Occipital lobe (tissue), 2 donors: ENCODE measurements around the gene GNL1. TPM values are rescaled to one million over a fixed set of nuclear protein-coding genes. Genes with fewer than 3 reads are reported as not detected.

Experiments used
- DNase-seq: peaks from one replicate; lab custom pipeline; 2025; lab: John Stamatoyannopoulos, UW
- total RNA-seq: library from RNA; depleted of rRNA; stranded (reverse); fragments of >200 nt; gene quantifications from one replicate; pipeline ENCODE4 v1.2.3, GENCODE V29; 2014

Gene GNL1
- total RNA-seq, 1 donor from 2014 or later = 38.1 TPM

DNA sequence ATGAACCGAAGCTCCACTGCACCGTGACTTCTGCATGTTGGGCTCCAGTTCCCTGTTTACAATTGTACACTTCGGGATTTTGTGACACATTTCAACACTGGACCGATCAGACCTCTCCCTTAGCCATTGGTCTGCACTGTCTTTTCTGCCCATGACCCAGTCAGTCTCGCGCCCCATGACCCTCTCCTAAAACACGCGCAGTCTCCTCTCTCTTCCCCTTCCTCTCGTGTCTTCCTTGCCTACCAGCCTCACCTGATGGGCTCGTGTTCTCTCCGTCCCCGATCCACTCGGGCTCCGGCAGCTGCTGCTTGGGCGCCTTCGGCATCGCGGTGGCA lies 14.4 kb upstream of the GNL1 start:
- DNase-seq = no peak

DNA sequence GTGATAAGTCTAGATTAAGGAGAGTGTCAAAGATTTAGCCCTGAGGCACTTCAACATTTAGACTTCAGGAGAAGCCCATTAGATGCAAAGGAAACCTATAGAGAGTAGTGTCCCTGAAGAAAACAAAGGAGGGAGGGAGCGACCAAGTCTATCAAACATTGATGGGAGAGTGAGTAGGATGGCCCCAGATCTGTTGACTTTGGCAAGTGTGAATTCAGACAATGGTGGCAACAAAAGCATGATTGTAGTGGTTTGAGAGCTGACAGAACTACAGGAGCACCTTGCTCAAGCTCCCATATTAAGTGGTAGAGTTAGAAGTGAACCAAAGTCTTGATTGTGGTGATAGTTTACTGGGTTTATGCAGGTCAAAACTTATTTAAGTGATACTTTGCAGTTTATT lies 14.0 kb upstream of the GNL1 start:
- DNase-seq = no peak

DNA sequence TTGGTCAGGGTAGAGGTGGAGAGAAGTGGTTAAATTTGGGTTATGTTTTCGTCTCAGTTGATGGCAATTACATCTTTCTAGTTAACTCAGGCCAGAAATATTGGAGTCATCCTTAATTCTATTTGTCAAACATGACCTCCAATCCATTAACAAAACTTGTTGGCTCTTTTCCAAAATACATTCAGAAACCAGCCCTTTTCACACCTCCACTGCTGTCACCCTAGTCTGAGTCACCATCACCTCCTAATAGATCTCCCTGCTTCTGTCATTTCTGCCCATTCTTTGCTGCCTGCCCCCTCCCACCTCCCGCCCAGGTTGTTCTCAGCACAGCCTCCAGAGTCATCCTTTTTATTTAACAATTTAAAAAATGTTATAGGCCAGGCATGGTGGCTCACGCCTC lies 12.0 kb upstream of the GNL1 start:
- DNase-seq = no peak

DNA sequence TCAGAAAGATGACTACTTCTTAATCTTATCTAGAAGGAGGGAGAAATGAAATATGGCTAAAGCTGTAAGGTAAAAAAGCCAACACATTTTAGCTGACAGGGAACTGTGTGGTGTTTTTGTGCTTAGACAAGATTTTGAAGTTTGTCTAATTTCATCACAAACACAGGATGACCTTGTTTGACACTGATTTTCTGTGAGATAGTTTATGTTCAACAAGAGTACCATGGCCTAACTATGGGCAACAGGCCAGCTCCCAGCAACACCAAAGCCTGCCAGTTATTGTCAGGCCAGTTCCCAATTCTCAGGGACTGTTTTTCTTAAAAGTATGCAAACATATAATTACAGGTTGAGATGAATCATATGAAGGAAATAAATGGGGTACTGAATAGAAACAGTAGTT lies 9.5 kb upstream of the GNL1 start:
- no peak for DNase-seq

DNA sequence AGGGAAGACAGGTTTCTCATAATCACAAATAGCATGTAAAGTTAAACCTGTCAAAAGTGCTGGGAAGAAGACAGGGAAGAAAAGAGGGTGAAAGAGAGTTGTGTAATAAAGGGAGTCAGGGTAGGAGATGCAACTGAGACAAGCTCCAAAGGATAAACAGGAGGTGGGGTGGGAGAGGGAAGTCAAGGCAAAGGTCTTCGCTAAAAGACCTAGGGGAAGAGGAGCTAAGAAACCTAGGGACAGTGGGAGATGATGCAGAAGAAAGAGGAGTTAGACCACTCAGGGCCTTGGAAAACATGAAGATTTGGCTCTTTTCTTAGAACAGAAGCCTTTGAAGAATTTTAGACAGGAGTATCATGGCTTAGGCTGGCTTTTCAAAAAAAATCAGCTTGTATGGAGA lies 7.8 kb upstream of the GNL1 start:
- DNase-seq = no peak

DNA sequence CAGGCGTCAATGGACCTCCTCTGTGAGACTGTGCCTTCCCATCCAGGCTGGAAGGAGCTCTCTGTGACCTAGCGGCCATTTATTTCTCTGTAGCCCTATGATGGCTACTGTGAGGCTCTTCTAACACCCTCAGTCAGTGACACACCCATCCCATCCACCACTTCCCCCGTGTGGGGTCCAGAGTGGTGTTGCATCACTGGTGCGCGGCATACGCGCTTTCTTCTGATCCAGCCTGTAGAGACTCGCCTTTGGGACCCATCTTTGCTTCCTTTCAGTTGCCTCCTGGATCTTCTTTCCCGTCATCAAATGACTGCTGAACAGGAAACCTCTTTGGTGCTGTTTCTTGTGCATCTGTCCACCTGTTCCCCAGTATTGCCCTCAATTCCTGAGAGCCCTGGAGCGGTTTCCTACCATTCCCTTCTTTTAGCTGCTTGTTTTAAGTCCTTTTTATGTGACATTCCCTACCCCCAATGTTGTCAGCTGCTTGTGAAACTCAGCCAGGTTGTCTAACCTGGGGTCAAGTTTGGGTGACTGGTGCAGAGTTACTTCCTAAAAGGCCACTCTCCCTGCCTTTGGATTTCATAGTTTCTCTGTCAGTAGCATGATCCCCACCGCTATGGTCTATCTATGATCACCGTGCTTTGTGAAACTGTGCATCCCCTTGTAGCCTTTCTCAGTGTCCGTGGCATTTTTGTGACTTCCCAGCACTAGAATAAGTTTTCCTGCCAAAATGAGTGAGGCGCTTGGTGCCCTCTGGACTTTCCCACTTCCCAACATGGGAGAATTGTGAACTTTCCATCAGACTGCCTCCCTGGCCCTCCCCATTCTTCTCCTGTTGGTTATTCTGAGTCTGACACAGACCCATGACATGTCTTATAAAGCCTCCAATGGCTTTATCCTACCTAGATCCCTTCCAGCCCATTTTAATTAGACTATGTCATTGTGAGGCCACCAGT lies 6.5 kb upstream of the GNL1 start:
- no peak for DNase-seq

DNA sequence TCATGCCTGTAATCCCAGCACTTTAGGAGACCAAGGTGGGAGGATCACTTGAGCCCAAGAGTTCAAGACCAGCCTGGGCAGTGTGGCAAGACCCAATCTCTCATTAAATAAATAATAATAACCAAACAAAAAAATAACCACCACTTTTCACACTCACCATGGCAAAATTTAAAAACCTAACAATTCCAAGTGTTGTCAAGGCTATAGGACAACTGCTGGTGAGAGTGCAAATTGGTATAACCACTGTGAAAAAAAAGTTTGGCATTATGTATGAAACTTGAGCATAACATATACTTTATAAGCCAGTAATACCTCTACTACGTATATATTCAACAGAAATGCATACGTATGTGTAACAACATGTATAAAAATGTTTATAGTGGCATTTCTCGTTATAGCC lies 4.6 kb upstream of the GNL1 start:
- no peak for DNase-seq

DNA sequence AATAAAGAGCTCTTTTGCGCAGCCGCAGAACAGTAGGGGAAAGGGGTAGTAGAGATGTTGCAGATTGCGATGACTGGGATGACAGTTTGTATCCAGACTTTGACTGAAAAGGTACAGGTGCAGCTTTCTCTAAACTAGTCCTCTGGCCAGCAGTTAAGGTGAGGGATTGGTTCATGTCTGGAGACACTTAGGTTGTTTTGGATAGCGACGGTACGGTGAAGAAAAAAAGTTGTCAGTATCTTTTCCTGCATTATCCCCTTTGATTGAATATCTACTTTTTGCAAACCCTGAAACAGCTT lies 1.3 kb upstream of the GNL1 start:
- no peak for DNase-seq

DNA sequence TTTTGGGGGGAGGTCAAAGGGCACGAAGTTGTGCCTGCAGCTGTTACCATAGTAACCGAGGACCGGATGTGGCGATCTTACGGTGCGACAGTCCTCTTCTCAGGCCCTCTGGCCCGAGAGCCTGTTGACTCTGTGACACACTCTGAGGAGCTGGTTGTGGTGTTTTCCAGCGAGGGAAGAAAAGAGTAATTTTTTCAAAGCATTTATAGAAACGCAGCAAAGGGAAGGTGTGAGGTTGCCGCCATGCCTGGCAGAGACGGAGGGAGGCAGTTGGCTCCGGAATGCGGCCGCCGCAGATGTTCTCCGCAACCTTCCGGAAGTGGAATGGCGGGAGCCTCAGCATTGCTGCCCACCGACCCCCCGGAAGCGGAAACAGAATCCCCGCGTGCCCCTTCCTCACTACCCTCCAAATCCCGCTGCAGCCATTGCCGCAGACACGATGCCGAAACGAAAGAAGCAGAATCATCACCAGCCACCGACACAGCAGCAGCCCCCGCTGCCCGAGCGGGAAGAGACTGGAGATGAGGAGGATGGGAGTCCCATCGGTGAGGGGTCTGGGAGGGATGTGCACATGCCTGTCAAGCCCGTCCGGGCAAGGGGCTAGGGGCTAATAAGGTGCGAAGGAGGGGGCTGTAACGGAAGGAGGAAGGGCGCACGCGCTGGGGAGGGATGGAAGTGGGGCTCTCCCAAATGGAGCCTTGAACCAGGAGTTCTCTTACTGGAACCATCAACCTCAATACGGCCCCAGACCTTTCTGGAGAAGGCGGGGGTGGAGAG lies 805 bp upstream of the GNL1 start, which contains the start of gene PRR3:
PRR3 (plus strand) TSS at position 390 of the 777 bp plus-strand sequence; CDS start at position 440, 50 bp downstream.
- peak; percentile 90 for DNase-seq

DNA sequence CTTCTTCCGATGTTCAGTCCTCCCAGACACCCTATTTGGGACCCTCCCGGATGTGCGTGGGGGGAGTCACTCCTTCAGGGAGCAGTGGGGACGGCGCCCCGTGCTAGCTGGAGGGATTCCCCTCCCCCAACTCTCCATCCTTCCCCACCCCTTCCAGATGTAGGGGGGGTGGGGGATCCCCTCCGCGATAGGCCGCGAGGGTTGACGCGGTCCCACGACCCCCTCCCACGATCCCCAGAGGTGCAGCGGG lies 548 bp downstream of the GNL1 start:
- DNase-seq = no peak

DNA sequence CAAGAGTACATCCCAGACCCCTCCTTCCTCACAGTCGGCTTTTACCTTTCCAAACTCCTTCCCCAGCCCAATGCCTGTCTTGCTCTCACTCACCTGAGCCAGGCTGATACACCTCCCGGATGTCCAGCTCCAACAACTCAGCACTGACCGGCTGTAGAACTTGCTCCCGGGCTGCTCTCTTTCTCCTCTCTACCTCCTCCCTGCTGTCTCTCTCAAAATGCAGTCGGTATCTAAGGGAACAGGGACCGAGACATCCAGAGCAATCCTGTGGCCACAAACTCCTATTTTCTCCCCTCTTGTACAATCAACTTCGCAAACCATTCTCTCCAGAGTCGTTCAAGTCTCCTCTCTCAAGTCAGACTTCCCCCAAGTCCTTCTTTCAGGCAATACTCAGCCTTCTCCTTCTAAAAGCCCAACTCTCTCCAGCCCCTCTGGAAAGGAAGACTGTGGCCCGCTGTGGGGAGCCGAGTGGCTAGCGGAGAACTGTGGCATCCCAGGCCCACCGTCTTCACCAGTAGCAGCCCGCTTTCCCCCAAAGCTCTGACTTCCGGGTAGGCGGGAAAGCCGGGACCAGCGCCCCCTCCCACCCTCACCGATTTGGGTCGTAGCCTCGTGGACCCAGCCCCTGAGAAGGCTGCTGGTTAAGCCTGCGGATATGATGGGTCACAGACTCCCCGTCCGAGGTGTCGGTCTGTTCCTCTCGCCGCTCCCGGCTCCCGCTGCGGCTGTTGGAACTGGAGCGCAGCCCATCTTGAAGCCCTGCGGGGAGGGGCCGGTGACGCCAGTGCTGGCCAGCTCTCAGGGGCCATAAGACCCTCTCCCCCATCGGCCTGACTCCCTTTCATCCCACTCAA lies 1.1 kb downstream of the GNL1 start:
- no peak for DNase-seq

DNA sequence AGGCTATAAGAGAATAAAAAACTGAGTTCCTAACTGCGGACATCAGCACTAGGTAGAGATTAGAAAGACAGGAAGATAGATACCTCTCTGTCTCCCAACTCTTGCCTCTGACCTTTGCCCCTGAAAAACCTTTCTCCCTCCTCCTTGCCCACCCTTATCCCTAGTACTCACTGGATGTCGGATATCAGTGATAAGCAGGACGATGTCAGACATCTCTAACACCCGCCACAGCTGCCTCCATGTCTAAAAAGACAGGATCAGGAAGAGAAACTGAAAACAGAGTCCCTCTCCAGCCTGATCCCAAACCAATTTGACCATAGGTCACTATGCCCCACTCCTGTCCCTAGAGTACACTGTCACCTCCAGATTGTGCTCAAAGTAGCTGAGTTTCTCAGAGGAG lies 1.9 kb downstream of the GNL1 start:
- DNase-seq = no peak

DNA sequence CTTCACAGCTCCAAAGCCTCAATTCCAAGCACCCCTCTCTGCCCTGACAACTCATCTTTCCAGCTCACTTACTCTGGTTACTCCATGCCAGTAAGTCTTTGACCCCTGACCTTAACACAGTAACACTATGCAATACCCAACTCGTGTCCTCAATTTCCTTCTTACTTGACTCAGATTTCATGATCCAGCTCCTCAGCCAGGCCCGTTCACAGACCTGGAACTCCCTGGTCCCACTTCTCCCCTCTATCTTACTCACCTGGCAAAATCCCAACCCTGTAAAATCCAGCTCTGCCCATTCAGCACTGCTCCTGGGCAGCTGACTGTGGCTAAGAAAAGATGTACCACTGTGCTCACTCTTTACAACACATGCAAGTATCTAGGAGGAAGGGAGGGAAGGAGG lies 7.9 kb downstream of the GNL1 start:
- no peak for DNase-seq

DNA sequence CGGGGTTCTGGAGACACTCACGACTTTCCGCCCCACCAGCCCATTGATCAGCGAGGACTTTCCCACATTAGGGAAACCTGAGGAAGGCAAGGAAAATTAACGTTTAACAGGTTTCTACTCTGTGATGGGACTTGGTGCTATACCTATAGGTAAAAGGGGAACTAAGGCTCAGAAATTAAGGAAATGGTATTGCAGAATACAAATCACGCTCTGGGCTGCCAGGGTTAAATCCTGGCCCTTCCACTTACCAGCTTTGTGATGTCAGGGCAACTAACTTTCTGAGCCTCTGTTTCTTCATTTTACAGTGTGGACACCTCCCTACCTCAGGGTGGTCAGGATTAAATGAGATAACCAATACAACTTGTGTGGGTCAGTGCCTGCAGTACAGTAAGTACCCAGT lies 8.8 kb downstream of the GNL1 start:
- no peak for DNase-seq

DNA sequence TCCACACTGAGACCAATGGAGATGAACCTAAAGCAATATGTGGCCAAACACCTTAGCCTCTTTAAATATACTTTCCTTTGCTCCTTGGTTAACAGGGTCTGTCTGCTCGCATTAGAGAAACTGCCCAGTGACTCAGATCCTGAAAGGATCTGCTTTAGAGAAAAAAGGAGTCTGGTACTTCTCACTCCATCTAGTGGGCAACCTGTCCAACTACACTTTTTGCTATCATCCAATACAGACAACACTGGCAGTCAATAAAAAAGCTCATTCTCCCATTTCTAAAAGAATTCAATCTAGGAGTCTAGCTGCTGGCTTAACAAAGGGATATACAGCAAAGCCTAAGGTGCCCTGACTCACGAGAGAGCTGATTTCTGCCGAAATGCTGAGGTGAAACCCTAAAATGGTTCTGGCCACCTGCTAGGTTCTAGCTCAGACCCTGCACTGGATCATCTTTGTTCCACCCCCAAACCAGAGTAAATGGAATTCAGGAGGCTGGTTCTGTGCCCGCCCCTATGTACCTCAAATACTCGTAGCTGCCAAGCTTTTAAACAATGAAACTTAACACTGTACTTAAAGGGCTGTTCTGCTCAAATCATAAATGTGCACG lies 11.5 kb downstream of the GNL1 start:
- DNase-seq = no peak

DNA sequence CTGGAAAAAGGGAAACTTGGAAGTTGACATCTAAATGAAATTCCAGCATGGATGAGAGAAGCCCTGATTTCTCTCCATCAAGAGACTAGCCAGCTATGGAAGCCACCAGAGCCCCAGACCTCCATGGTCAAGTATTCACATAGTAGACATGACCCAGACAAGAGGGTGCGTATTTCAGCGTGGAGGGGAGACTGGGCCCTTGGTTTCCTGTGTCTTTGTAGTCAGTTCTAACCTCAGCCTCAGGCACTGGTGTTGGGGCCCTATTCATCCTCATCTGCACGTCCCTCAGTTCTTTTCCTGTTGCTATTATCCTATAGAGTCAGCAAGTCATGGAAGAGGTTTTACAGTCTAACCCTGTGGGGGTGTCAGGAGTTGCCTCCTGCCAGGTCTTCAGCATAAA lies 12.5 kb downstream of the GNL1 start:
- DNase-seq = no peak

DNA sequence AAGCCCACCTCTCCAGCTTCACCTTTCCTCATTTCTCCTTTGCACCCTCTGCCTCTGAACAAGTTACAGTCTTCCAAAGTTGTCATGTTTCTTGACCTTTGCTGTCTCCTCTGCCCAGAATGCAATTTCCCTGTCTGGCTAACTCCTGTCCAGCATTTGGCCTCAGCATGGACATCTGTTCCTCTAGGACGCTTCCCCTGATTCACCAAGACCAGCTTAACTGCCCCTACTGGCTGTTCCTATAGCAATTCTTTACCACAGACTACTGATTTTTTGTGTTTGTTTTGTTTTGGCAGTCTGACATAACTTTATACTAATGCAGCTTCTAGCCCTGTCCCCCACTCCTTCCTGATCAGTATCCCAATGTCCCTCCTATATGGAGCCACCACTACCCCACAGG lies 13.4 kb downstream of the GNL1 start:
- DNase-seq = no peak

DNA sequence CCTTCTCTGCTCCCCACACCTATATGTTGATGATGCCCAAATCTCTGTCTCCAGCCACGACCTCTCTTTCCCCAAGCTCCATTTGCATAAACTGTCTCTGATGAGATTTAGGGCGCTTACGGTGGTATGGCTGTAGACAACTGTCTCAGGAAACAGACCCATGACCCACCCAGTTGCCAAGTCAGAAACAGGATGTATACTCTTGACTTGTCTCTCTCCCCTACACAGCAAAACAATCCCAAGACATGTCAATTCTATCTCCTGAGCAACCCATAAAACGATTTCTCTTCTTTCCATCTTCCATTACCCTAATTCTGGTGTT lies 13.9 kb downstream of the GNL1 start:
- DNase-seq = no peak

DNA sequence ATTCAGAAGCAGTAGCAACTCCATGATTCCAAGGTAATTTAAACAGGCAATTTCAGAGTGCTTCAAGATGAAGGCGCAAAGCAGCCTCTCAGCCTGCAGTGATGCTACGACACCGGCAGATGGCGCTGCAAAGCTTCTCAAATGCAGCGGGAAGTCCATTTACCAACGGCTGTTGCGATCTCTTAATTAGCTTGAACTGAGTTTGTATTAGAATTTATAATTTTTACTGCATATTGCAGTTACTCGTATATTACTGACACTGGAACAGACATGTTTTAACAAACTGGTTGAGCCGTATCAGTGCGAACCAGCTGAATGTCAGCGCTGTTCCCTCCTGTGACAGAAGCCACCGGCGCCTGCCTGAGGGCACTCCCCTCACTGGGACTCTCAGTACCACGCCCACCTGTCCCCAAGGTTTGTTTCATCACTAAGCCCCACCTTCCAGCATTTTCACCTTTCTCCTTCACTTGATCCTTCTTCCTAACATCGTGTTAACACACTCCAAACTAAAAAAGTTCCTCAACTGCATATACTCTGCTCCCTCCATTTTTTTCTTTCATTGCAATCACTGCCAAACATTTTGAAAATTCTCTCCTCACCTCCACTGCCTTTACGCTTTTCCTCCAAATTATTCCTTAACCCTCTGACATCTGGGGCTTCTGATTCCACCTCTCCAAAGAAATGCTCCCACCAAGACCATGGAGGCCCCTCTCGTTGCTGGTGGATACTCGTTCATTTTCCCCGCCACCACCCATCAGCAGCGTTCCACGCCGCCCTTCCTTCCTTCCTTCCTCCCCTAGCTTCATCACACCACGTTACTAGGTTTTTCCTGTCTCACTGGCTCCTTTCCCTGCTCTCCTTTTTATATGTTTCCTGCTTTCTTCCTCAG lies 14.5 kb downstream of the GNL1 start:
- peak; percentile 57 for DNase-seq

DNA sequence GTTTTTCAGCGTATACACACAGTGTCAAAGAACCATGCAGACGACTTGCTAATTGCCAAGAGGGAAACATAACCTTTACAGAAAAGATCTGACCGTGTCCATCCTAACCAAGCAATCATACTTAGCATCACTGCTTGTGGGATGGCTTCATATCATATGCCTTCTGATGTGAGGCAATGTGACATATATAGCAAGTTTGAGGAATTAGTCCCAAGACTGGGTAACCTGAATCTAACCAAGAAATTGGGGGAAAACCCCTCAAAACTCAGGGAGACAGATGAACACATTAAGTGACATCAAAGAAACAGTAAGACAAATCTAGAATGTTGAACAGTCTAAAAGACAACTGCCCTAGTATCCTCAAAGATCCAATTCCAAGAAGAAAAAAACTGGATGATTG lies 18.4 kb downstream of the GNL1 start:
- no peak for DNase-seq
